Measurements from ENCODE around the gene KCNG4. TPM values are rescaled to one million over a fixed set of nuclear protein-coding genes. Genes with fewer than 3 reads are reported as not detected.

KCNG4 gene
- total RNA-seq, 3 donors from 2014 or later = not detected

GRCh38 chr16:84197466-84198128 lies 42.2 kb downstream of the KCNG4 start:
- intact Hi-C loops (cut with DNase I, micrococcal nuclease) = no loop called here
- no peak for TF ChIP-seq CTCF (IDR thresholded peaks at IDR 0.05)
- no peaks in the 10 kb centered on the region for H3K9me3 ChIP-seq
- no peak overlapping the region for H3K4me3 ChIP-seq
- no peak for DNase-seq
- ATAC-seq = no peak
- H3K36me3 ChIP-seq (ENCODE audit: low read depth) = no peaks in the 10 kb centered on the region
- H3K4me1 ChIP-seq (ENCODE audit: low read depth) = no peaks in the 10 kb centered on the region

GRCh38 chr16:84196727-84197394 lies 43.0 kb downstream of the KCNG4 start:
- Histone ChIP-seq H3K9me3 (no peaks in the 10 kb centered on the region), H3K4me3 (no peak overlapping the region), H3K4me1 (ENCODE audit: low read depth) (no peaks in the 10 kb centered on the region), H3K36me3 (ENCODE audit: low read depth) (no peaks in the 10 kb centered on the region)
- TF ChIP-seq CTCF (IDR thresholded peaks at IDR 0.05) = no peak
- DNase-seq (no peak), ATAC-seq (no peak)
- intact Hi-C loops (cut with DNase I, micrococcal nuclease) = no loop called here

GRCh38 chr16:84196101-84196500 lies 43.7 kb downstream of the KCNG4 start:
- DNase-seq = no peak
- ATAC-seq = no peak
- Histone ChIP-seq H3K36me3 (ENCODE audit: low read depth) (no peaks in the 10 kb centered on the region), H3K4me3 (no peak overlapping the region), H3K4me1 (ENCODE audit: low read depth) (no peaks in the 10 kb centered on the region), H3K9me3 (no peaks in the 10 kb centered on the region)
- TF ChIP-seq CTCF (IDR thresholded peaks at IDR 0.05) = no peak
- intact Hi-C loops (cut with DNase I, micrococcal nuclease) = no loop called here

- no peak for TF ChIP-seq CTCF (IDR thresholded peaks at IDR 0.05)
- DNase-seq = no peak
- Histone ChIP-seq H3K4me3 (no peak overlapping the region), H3K36me3 (ENCODE audit: low read depth) (no peaks in the 10 kb centered on the region), H3K4me1 (ENCODE audit: low read depth) (no peaks in the 10 kb centered on the region), H3K9me3 (no peaks in the 10 kb centered on the region)
- intact Hi-C loops (cut with DNase I, micrococcal nuclease) = no loop called here
- ATAC-seq = no peak
Observed at GRCh38 chr16:84195201-84196093, 44.4 kb downstream of the KCNG4 start.

- Histone ChIP-seq H3K36me3 (ENCODE audit: low read depth) (no peaks in the 10 kb centered on the region), H3K4me3 (no peak overlapping the region), H3K9me3 (no peaks in the 10 kb centered on the region), H3K4me1 (ENCODE audit: low read depth) (no peaks in the 10 kb centered on the region)
- intact Hi-C loops (cut with DNase I, micrococcal nuclease) = no loop called here
- DNase-seq (peak in 1 of 3 donors; percentile 56), ATAC-seq (peak; percentile 38)
- TF ChIP-seq CTCF (IDR thresholded peaks at IDR 0.05) = no peak
Observed at GRCh38 chr16:84194470-84195200, 45.2 kb downstream of the KCNG4 start.

Measured in mucosa of descending colon (tissue), 3 donors.